Measurements from ENCODE around the gene NXPH2.
"Not testable (repeated sequence)": the region's sequence is repeated elsewhere in the genome, so short reads cannot be mapped to it uniquely, and the experiment has no call there.

The NXPH2 gene

GRCh38 chr2:138752197-138752956 is 27.8 kb downstream of the NXPH2 start:
- DNase-seq, result no peak

- DNase-seq, result no peak
These were observed 35.5 kb downstream of the NXPH2 start for GRCh38 chr2:138744713-138745112.

GRCh38 chr2:138742441-138743057 is 37.6 kb downstream of the NXPH2 start:
- no peak for DNase-seq

- DNase-seq, result no peak
These were observed 38.3 kb downstream of the NXPH2 start for GRCh38 chr2:138741851-138742250.

GRCh38 chr2:138737009-138737554 is 43.1 kb downstream of the NXPH2 start:
- not testable (repeated sequence) for DNase-seq

- DNase-seq, result no peak
These were observed 47.5 kb downstream of the NXPH2 start for GRCh38 chr2:138732651-138733050.

- DNase-seq, result no peak
These were observed 49.6 kb downstream of the NXPH2 start for GRCh38 chr2:138730497-138731030.

- no peak for DNase-seq
These were observed 52.2 kb downstream of the NXPH2 start for GRCh38 chr2:138727956-138728355.

- no peak for DNase-seq
These were observed 53.5 kb downstream of the NXPH2 start for GRCh38 chr2:138726681-138727080.

- DNase-seq, result no peak
These were observed 55.3 kb downstream of the NXPH2 start for GRCh38 chr2:138724729-138725459.

- no peak for DNase-seq
These were observed 55.9 kb downstream of the NXPH2 start for GRCh38 chr2:138724327-138724726.

GRCh38 chr2:138723196-138723987 is 56.8 kb downstream of the NXPH2 start:
- no peak for DNase-seq

GRCh38 chr2:138722316-138722715 is 57.9 kb downstream of the NXPH2 start:
- DNase-seq, result no peak

GRCh38 chr2:138720035-138720838 is 60.0 kb downstream of the NXPH2 start:
- DNase-seq, result no peak

- no peak for DNase-seq
These were observed 61.8 kb downstream of the NXPH2 start for GRCh38 chr2:138718405-138718804.

- DNase-seq, result no peak
These were observed 64.0 kb downstream of the NXPH2 start for GRCh38 chr2:138716183-138716582.

GRCh38 chr2:138713504-138713903 is 66.7 kb downstream of the NXPH2 start:
- no peak for DNase-seq

- no peak for DNase-seq
These were observed 67.1 kb downstream of the NXPH2 start for GRCh38 chr2:138713069-138713496.

- no peak for DNase-seq
These were observed 67.8 kb downstream of the NXPH2 start for GRCh38 chr2:138712212-138712979.

- no peak for DNase-seq
These were observed 68.4 kb downstream of the NXPH2 start for GRCh38 chr2:138711812-138712211.
